ENCODE data around the gene MSRB1.
"Not testable (repeated sequence)": the region's sequence is repeated elsewhere in the genome, so short reads cannot be mapped to it uniquely, and the experiment has no call there.

MSRB1 gene

GRCh38 chr16:1923299-1924034 is 19.5 kb downstream of the MSRB1 start:
- Histone ChIP-seq H3K27ac (peak overlapping the region in 3 of 21 experiments; percentile 23 to 54 (median 24)), H3K4me3 (no peak overlapping the region)

DNA sequence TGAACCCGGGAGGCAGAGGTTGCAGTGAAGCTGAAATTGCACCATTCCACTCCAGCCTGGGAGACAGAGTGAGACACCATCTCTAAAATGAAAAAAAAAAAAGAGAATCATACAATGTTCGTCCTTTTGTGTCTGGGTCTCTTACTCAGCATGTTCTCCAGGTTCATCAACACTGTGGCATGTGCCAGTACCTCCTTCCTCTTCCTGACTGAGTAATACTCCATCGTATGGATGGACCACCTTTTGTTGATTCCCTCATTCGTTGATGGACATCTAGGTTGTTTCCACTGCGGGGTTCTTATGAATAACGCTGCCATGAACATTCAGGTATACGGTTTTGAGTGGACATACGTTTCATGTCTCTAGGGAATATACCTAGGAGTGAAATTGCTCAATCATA is 20.6 kb downstream of the MSRB1 start:
- no peak overlapping the region for H3K27ac ChIP-seq

DNA sequence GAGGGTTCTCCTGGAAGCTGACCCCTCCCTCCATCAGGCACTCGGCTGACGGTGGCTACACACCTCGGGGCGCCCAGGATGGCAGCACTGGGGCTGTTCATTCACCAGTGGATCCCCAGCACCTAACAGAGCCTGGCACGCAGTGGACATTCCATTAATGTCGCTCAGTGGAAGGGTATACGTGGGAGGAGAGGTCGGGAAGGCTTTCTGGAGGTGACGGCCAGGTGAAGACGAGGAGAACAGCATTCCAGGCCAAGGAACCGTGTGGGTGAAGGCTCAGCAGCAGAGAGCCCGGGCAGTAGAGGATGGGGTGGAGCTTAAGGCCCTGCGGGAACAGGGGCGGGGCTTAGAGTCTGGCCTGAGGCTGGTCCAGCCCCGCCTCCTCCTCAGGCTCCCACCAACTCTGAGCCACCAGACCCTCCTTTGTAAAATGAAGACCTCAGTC is 22.2 kb downstream of the MSRB1 start:
- Histone ChIP-seq H3K27ac (no peak overlapping the region), H3K4me3 (no peak overlapping the region)

More for the DNA sequence above, 20.6 kb downstream of the MSRB1 start:
- H3K4me3 ChIP-seq, result no peak overlapping the region

DNA sequence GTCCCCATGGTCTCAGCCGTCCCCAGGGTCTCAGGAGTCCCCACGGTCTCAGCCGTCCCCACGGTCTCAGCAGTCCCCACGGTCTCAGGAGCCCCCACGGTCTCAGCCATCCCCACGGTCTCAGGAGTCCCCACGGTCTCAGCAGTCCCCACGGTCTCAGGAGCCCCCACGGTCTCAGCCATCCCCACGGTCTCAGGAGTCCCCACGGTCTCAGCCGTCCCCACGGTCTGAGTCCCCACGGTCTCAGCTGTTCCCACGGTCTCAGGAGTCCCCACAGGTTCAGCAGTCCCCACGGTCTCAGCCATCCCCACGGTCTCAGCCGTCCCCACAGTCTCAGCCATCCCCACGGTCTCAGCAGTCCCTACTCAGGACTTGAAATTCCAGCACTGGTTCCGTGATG is 22.9 kb downstream of the MSRB1 start:
- H3K4me3 ChIP-seq, H3K27ac ChIP-seq: not testable (repeated sequence)

DNA sequence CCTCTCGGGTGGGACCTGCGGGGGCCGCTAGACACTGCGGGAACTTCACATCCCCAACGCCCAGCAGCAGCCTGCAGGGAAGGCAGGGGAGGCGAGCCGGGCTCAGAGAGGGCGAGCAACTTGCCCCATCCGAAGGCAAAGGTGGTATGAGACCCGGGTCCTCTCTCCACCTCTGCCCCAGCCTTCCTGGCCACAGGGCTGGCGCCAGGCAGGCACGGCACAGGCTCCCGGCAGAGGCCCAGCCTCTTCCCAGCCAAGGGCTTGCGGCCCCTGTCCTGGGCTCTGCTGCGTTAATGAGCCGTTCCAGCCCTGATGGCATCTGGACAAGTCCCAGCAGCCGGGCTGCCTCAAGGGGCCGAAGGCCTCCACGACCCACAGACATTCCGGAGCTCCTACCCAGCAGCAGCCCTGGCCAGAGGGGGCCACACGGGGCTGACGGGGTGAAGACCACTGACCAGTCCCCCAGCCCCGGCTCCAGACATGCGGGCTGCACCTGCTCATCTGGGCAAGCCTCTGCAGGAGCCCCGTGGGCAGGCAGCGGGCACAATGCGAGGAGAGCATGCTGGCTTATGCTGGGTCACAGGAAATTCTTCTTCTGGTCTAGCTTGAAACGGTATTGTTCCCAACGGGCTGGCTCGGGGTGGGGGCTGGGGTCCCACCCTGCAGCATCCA is 23.5 kb downstream of the MSRB1 start:
- H3K4me3 ChIP-seq, result peak overlapping the region in 1 of 7 experiments; percentile 41
- H3K27ac ChIP-seq, result peak overlapping the region in 1 of 21 experiments; percentile 3

GRCh38 chr16:1918351-1919326 is 24.4 kb downstream of the MSRB1 start, which contains the start of gene HS3ST6:
TSS of gene HS3ST6 (minus strand) at chr16:1918415. CDS start at chr16:1918323, 92 bp downstream.
- peak within 1 kb of the TSS; percentile 13 to 41 (median 21) for H3K4me3 ChIP-seq
- peak within 1 kb of the TSS in 11 of 21 experiments; percentile 4 to 69 (median 39) for H3K27ac ChIP-seq

- Histone ChIP-seq H3K27ac (peak overlapping the region in 10 of 21 experiments; percentile 4 to 65 (median 26)), H3K4me3 (peak overlapping the region in 5 of 7 experiments; percentile 14 to 41 (median 27))
These were observed 25.2 kb downstream of the MSRB1 start for GRCh38 chr16:1917665-1918350.

GRCh38 chr16:1917056-1917664 is 25.8 kb downstream of the MSRB1 start:
- Histone ChIP-seq H3K27ac (peak overlapping the region in 10 of 21 experiments; percentile 4 to 65 (median 26)), H3K4me3 (peak overlapping the region in 5 of 7 experiments; percentile 14 to 41 (median 27))

- peak overlapping the region in 6 of 21 experiments; percentile 11 to 65 (median 24) for H3K27ac ChIP-seq
- peak overlapping the region in 3 of 7 experiments; percentile 5 to 41 (median 30) for H3K4me3 ChIP-seq
These were observed 26.4 kb downstream of the MSRB1 start for GRCh38 chr16:1916640-1916990.

DNA sequence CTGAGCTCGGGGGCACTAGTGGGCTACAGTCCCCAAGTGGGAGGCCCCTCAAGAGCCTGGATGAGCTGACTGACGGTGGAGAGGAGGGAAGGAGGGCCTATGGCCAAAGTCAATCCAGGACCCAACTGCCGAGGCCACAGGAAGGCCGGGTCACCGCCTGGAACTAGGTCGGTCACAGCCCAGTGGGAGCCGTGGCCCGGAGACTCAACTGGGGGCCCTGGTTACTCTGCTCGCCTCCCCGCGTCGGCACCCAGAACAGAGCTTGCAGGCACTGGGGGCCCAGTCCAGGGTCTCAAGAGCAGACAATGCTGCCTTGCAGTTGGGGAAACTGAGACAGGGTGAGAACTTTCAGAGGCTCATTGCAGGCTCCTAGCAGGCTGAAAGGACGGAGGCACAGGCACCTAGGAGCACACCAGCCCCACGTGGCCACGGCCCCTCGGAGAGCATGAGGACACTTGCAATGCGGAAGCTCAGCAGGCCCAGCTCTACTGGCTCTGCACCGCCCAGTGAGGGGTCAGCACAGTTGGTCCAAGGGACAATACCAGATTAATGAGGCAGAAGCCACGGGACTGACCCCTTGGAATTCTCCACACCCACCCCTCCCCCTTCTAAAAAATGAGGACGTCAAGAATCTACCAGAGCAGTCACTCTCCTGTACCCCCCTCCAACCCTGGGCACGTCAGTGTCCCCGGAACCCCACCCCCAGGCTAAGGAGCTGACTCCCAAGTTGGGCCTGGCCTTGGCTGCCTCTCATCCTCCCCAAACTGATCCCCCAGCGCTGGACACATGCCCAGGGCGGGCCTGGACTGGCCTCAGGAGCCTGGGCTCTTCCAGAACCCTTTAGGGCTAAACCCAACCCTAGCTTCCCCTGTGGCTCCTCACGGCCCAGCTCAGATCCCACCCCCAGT is 27.0 kb downstream of the MSRB1 start:
- Histone ChIP-seq H3K4me3 (peak overlapping the region in 2 of 7 experiments; percentile 5 to 41), H3K27ac (peak overlapping the region in 4 of 21 experiments; percentile 11 to 65 (median 36))

DNA sequence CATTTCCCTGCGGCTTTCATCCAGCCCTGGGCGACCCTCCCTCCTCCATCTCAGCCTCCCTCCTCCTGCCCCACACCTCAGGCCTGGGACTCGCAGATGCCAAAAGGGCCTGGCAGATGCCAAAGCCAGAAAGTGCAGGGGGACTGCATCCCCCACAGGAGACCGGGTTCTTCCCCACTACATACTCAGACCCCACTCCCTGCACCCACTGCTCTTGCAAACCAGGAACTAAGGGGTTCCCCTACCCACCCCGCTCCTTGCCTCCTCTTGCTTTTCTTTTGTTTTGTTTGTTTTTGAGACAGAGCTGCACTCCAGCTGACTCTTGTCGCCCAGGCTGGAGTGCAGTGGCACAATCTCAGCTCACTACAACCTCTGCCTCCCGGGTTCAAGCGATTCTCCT is 28.0 kb downstream of the MSRB1 start:
- H3K4me3 ChIP-seq, result no peak overlapping the region
- peak overlapping the region in 5 of 21 experiments; percentile 14 to 80 (median 48) for H3K27ac ChIP-seq

GRCh38 chr16:1914084-1914608 is 28.9 kb downstream of the MSRB1 start:
- Histone ChIP-seq H3K4me3 (no peak overlapping the region), H3K27ac (peak overlapping the region in 13 of 21 experiments; percentile 33 to 80 (median 57))

DNA sequence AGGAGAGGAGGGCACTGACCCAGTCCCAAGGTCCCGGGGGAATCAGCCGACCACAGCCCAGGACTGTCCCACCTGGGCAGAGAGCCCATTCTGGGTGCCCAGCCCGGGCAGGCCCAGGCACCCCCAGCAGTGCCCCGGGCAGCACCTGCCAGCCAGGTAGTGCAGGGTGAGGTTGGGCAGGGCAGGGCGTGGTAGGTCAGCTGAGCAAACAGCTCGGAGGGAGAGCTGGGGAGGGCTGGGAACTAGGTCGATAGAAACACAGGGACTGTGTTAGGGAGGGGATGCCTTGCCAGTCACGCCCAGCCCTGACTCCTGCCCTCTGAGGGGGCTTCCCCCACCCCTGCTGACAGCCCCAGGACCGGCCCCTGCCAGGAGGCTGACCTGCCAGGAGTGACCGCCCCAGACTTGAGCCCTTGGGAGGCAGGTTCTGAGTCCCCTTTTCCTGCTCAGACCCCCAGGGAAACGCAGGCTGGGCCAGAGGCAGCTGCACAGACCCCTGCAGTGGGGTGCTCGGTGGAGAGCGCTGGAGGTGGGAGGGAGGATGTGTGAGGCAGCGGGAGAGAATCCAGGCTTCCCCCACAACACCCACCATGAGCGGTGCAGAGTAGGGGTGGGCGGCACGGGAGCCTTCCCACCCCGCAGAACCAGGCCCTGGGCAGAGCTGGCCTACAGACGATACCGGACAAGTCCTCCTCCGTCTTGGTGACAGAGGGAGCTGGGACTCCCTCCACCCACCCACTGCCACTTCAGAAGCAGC is 29.5 kb downstream of the MSRB1 start:
- Histone ChIP-seq H3K4me3 (no peak overlapping the region), H3K27ac (peak overlapping the region in 13 of 21 experiments; percentile 33 to 80 (median 58))

- peak overlapping the region in 3 of 21 experiments; percentile 21 to 42 (median 28) for H3K27ac ChIP-seq
- no peak overlapping the region for H3K4me3 ChIP-seq
These were observed 30.8 kb downstream of the MSRB1 start for GRCh38 chr16:1912215-1912543.

DNA sequence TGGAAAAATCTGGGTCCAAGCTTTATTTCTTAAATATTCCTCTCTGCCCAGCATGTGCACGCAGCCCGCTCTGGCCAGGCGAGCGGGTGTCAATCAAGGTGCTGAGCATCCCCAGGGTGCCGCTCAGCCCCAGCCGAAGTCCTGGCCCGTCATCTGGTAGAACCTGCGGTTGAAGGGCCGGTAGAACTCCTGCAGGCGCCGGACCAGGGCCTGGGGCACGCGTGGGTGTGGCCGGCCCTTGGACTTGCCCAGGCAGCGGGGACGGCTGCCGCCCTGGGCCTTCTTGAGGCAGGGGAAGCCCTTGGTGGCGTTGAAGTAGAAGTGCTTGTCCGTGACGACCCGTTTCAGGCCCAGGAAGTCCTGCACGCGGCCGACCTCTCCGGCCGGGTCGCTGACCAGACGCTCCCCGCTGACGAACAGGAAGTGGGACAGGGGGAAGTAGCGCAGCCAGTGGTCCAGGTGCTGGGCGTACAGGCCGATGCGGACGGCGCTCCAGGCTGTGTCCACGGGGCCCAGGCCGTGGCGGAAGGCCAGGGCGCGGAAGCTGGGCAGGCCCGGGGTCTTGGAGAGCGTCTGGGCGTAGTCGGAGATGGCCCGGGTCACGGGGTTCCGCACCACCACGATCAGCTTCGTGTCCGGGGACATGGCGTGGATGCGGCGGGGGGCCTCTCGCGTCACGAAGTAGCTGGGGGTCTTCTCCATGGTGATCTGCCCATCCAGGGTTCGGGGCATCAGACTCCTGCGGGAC is 31.4 kb downstream of the MSRB1 start:
- no peak overlapping the region for H3K4me3 ChIP-seq
- peak overlapping the region in 2 of 21 experiments; percentile 21 to 28 for H3K27ac ChIP-seq
